Neural cell (in vitro differentiated cells): ENCODE measurements around the gene NEK4. TPM values are rescaled to one million over a fixed set of nuclear protein-coding genes. Genes with fewer than 3 reads are reported as not detected.

Experiments used
- H2AFZ ChIP-seq: fragments of 200-600, 300-800 bp; sonication (generic), shearing (Covaris generic); 2 replicates; pipeline ENCODE4 v1.6.0; 2014; ENCODE audit warnings: low read depth, mild to moderate bottlenecking, antibody characterized with exemption, low read length, moderate library complexity
- H3F3A ChIP-seq: fragments of 200-600 bp; shearing (Covaris generic); 2 replicates; pipeline ENCODE4 v1.6.1; 2016; ENCODE audit warnings: mild to moderate bottlenecking, moderate library complexity, mixed read lengths, antibody characterized with exemption, low read length; ENCODE audit not compliant: insufficient read depth, poor library complexity, severe bottlenecking
- H3K27ac ChIP-seq: fragments of 200-600, 300-800 bp; sonication (generic), shearing (Covaris generic); 2 replicates; pipeline ENCODE4 v1.5.1; 2014; ENCODE audit warnings: mild to moderate bottlenecking, low read length, moderate library complexity
- H3K27me3 ChIP-seq: fragments of 300-800, 200-600 bp; sonication (generic), shearing (Covaris generic); 2 replicates; pipeline ENCODE4 v1.6.0; 2014; ENCODE audit warnings: mild to moderate bottlenecking, low read depth, low read length, moderate library complexity; ENCODE audit not compliant: insufficient read depth
- H3K36me3 ChIP-seq: fragments of 300-800, 200-600 bp; sonication (generic), shearing (Covaris generic); 2 replicates; pipeline ENCODE4 v1.5.1; 2014; ENCODE audit warnings: mild to moderate bottlenecking, antibody characterized with exemption, low read length, moderate library complexity; ENCODE audit not compliant: insufficient read depth
- H3K4me2 ChIP-seq: fragments of 300-800, 200-600 bp; sonication (generic), shearing (Covaris generic); 2 replicates; pipeline ENCODE4 v1.6.0; 2014; ENCODE audit warnings: mild to moderate bottlenecking, low read length
- H3K4me3 ChIP-seq: fragments of 300-800, 200-600 bp; sonication (generic), shearing (Covaris generic); 2 replicates; pipeline ENCODE4 v1.5.1; 2014; ENCODE audit warnings: mild to moderate bottlenecking, low read length, moderate library complexity
- H3K79me2 ChIP-seq: fragments of 200-600 bp; shearing (Covaris generic); replicated peaks from 2 replicates; pipeline ENCODE4 v1.6.0; 2014; ENCODE audit warnings: mild to moderate bottlenecking, low read length, moderate library complexity; ENCODE audit not compliant: insufficient read depth
- H3K9ac ChIP-seq: fragments of 300-800, 200-600 bp; sonication (generic), shearing (Covaris generic); 2 replicates; pipeline ENCODE4 v1.6.1; 2016; ENCODE audit warnings: mild to moderate bottlenecking, low read length, mixed read lengths
- H3K9me2 ChIP-seq: fragments of 200-600 bp; shearing (Covaris generic); 2 replicates; pipeline ENCODE4 v1.6.1; 2016; ENCODE audit warnings: mild to moderate bottlenecking, low read length, mixed read lengths; ENCODE audit not compliant: insufficient read depth
- H3K9me3 ChIP-seq: fragments of 200-600, 300-800 bp; sonication (generic), shearing (Covaris generic); 2 replicates; pipeline ENCODE4 v1.6.1; 2016; ENCODE audit warnings: mild to moderate bottlenecking, mixed run types, low read length, moderate library complexity, mixed read lengths
- H4K20me1 ChIP-seq: fragments of 200-600 bp; shearing (Covaris generic); 2 replicates; pipeline ENCODE4 v1.6.1; 2016; ENCODE audit warnings: mild to moderate bottlenecking, mixed run types; ENCODE audit not compliant: insufficient read depth
- CTCF ChIP-seq: fragments of 450-650 bp; IDR thresholded peaks from 2 replicates; pipeline ENCODE4 v1.5.1; 2014; ENCODE audit warnings: antibody characterized with exemption, mild to moderate bottlenecking, moderate library complexity; ENCODE audit not compliant: poor library complexity, severe bottlenecking
- EP300 ChIP-seq: fragments of 450-650 bp; conservative IDR thresholded peaks from 2 replicates; pipeline ENCODE4 v1.6.1; 2014; ENCODE audit warnings: antibody characterized with exemption, mild to moderate bottlenecking, moderate library complexity; ENCODE audit not compliant: poor library complexity, severe bottlenecking
- EZH2 ChIP-seq: fragments of 200-600, 300-800 bp; shearing (Covaris generic), sonication (generic); IDR thresholded peaks from 2 replicates; pipeline ENCODE4 v1.6.1; 2014; ENCODE audit warnings: antibody characterized with exemption, low read length, borderline replicate concordance, mild to moderate bottlenecking; ENCODE audit not compliant: insufficient read depth, poor library complexity, severe bottlenecking
- MXI1 ChIP-seq: fragments of 450-650 bp; conservative IDR thresholded peaks from 2 replicates; pipeline ENCODE4 v1.6.1; 2014; ENCODE audit warnings: antibody characterized with exemption, mild to moderate bottlenecking; ENCODE audit not compliant: poor library complexity, severe bottlenecking
- POLR2AphosphoS5 ChIP-seq: IDR thresholded peaks from 2 replicates; pipeline ENCODE4 v1.6.1; 2012
- RAD21 ChIP-seq: fragments of 450-650 bp; conservative IDR thresholded peaks from 2 replicates; pipeline ENCODE4 v1.6.1; 2014; ENCODE audit warnings: antibody characterized with exemption, mild to moderate bottlenecking, moderate library complexity
- REST ChIP-seq: IDR thresholded peaks from 2 replicates; pipeline ENCODE4 v1.6.1; 2012; ENCODE audit warnings: borderline replicate concordance
- SMC3 ChIP-seq: fragments of 450-650 bp; conservative IDR thresholded peaks from 2 replicates; pipeline ENCODE4 v1.6.1; 2014; ENCODE audit warnings: antibody characterized with exemption, mild to moderate bottlenecking, moderate library complexity; ENCODE audit not compliant: poor library complexity
- TAF1 ChIP-seq: IDR thresholded peaks from 2 replicates; pipeline ENCODE4 v1.6.1; 2012; ENCODE audit warnings: low read depth
- polyA plus RNA-seq: library from polyadenylated mRNA; depleted of rRNA; stranded (reverse); fragments of >200 nt; gene quantifications from 2 replicates; pipeline ENCODE4 v1.2.3, GENCODE V29; 2014

Gene NEK4
- polyA plus RNA-seq, 1 donor from 2014 or later = 45.6 TPM

GRCh38 chr3:52793702-52794611 lies 23.2 kb upstream of the NEK4 start:
- no peaks in the 10 kb centered on the region for H4K20me1 ChIP-seq
- H3K9me3 ChIP-seq = no peaks in the 10 kb centered on the region
- no peaks in the 10 kb centered on the region for H3K36me3 ChIP-seq
- no peaks in the 10 kb centered on the region for H3F3A ChIP-seq
- TF ChIP-seq REST (no peak), EZH2 (no peak), RAD21 (no peak), SMC3 (no peak), EP300 (no peak), MXI1 (no peak), CTCF (no peak), POLR2AphosphoS5 (no peak), TAF1 (no peak)
- no peak overlapping the region for H3K9ac ChIP-seq
- no peak overlapping the region for H3K4me3 ChIP-seq
- H3K27me3 ChIP-seq = no peaks in the 10 kb centered on the region
- H2AFZ ChIP-seq = no peak overlapping the region
- no peaks in the 10 kb centered on the region for H3K9me2 ChIP-seq
- H3K4me2 ChIP-seq = no peak overlapping the region
- no peak overlapping the region for H3K27ac ChIP-seq
- no peaks in the 10 kb centered on the region for H3K79me2 ChIP-seq

GRCh38 chr3:52792961-52793695 lies 22.4 kb upstream of the NEK4 start:
- H3K9me3 ChIP-seq = no peaks in the 10 kb centered on the region
- no peaks in the 10 kb centered on the region for H3K79me2 ChIP-seq
- no peaks in the 10 kb centered on the region for H3K27me3 ChIP-seq
- no peaks in the 10 kb centered on the region for H3F3A ChIP-seq
- no peaks in the 10 kb centered on the region for H4K20me1 ChIP-seq
- no peak overlapping the region for H2AFZ ChIP-seq
- TF ChIP-seq CTCF = no peak
- no peak for TF ChIP-seq REST
- TF ChIP-seq EZH2 = no peak
- no peak for TF ChIP-seq MXI1
- TF ChIP-seq RAD21 = no peak
- TF ChIP-seq POLR2AphosphoS5 = no peak
- no peak for TF ChIP-seq EP300
- no peak for TF ChIP-seq SMC3
- no peak for TF ChIP-seq TAF1
- H3K9ac ChIP-seq = no peak overlapping the region
- H3K27ac ChIP-seq = no peak overlapping the region
- no peaks in the 10 kb centered on the region for H3K9me2 ChIP-seq
- no peak overlapping the region for H3K4me2 ChIP-seq
- H3K4me3 ChIP-seq = no peak overlapping the region
- no peaks in the 10 kb centered on the region for H3K36me3 ChIP-seq
